SK-N-SH (cell line): ENCODE measurements around the gene UBE2D1. TPM values are rescaled to one million over a fixed set of nuclear protein-coding genes. Genes with fewer than 3 reads are reported as not detected.

Source experiments
- CTCF ChIA-PET: fragments of 300-600, 350-600 bp; formaldehyde crosslinking; extraction: SDS; loops from one replicate; lab custom pipeline; 2021; lab: Yijun Ruan, JAX
- POLR2A ChIA-PET: fragments of 350-600 bp; sonication (Branson Sonifier 250); formaldehyde crosslinking; extraction: SDS; loops from one replicate; lab custom pipeline; 2020; ENCODE audit warnings: antibody characterized with exemption, inconsistent platforms; lab: Yijun Ruan, JAX
- DNase-seq: peaks from one replicate; pipeline ENCODE4 v3.0.0; 2012
- H2AFZ ChIP-seq: fragments of 200-600 bp; sonication (generic); 2 replicates; pipeline ENCODE4 v1.8.1; 2016; ENCODE audit warnings: antibody characterized with exemption, mild to moderate bottlenecking, low read depth
- H3F3A ChIP-seq: fragments of 200-600 bp; sonication (generic); replicated peaks from 2 replicates; pipeline ENCODE3; 2016; ENCODE audit warnings: antibody characterized with exemption, mild to moderate bottlenecking; ENCODE audit not compliant: insufficient read depth
- H3K27ac ChIP-seq, 2 experiments: fragments of 200-500 bp in 1 of 2; fragments of 200-600 bp in 1 of 2; sonication (Bioruptor generic) in 1 of 2; sonication (generic), shearing (Covaris generic) in 1 of 2; 2 replicates each; pipeline versions ENCODE4 v1.5.1 to v1.6.1; 2014 to 2016; ENCODE audit warnings: low read depth in 2 of 2, inconsistent platforms in 1 of 2, low read length in 1 of 2, mild to moderate bottlenecking in 1 of 2, mixed read lengths in 1 of 2
- H3K27me3 ChIP-seq: fragments of 200-600 bp; sonication (generic), shearing (Covaris generic); 2 replicates; pipeline ENCODE4 v1.6.1; 2016; ENCODE audit warnings: mixed run types; ENCODE audit not compliant: insufficient read depth
- H3K36me3 ChIP-seq, 2 experiments: fragments of 200-500 bp in 1 of 2; fragments of 200-600 bp in 1 of 2; sonication (Bioruptor generic) in 1 of 2; sonication (generic) in 1 of 2; replicated peaks in 1 of 2; 2 replicates each; pipeline versions ENCODE3 to v1.5.1; 2014 to 2016; ENCODE audit warnings: low read length in 1 of 2, mild to moderate bottlenecking in 1 of 2; ENCODE audit not compliant: insufficient read depth in 2 of 2, control insufficient read depth in 1 of 2
- H3K4me1 ChIP-seq, 2 experiments: fragments of 200-500 bp in 1 of 2; fragments of 200-600 bp in 1 of 2; sonication (Bioruptor generic) in 1 of 2; sonication (generic), shearing (Covaris generic) in 1 of 2; 2 replicates each; pipeline versions ENCODE4 v1.5.1 to v1.6.1; 2014 to 2016; ENCODE audit warnings: low read depth in 1 of 2, low read length in 1 of 2, mixed run types in 1 of 2; ENCODE audit not compliant: insufficient read depth in 2 of 2, control insufficient read depth in 1 of 2
- H3K4me2 ChIP-seq: fragments of 200-600 bp; sonication (generic), shearing (Covaris generic); 2 replicates; pipeline ENCODE4 v1.6.1; 2017; ENCODE audit warnings: mixed run types
- H3K4me3 ChIP-seq, 2 experiments: fragments of 200-500 bp in 1 of 2; fragments of 200-600 bp in 1 of 2; sonication (Bioruptor generic) in 1 of 2; sonication (generic), shearing (Covaris generic) in 1 of 2; 2 replicates each; pipeline versions ENCODE4 v1.5.1 to v1.8.1; 2014 to 2016; ENCODE audit warnings: low read depth in 2 of 2, inconsistent platforms in 1 of 2, low read length in 1 of 2, mild to moderate bottlenecking in 1 of 2, mixed read lengths in 1 of 2, moderate library complexity in 1 of 2
- H3K79me2 ChIP-seq: fragments of 200-600 bp; sonication (generic); 2 replicates; pipeline ENCODE4 v1.8.1; 2017; ENCODE audit warnings: mild to moderate bottlenecking; ENCODE audit not compliant: insufficient read depth
- H3K9ac ChIP-seq: fragments of 200-600 bp; sonication (generic); 2 replicates; pipeline ENCODE4 v1.6.1; 2017; ENCODE audit warnings: mixed run types
- H3K9me2 ChIP-seq: fragments of 200-600 bp; sonication (generic); 2 replicates; pipeline ENCODE4 v1.6.1; 2017; ENCODE audit warnings: mixed run types
- H3K9me3 ChIP-seq: fragments of 200-600 bp; sonication (generic); 2 replicates; pipeline ENCODE4 v1.6.1; 2017; ENCODE audit warnings: mixed run types, mild to moderate bottlenecking, moderate library complexity
- H4K20me1 ChIP-seq: fragments of 200-600 bp; sonication (generic); 2 replicates; pipeline ENCODE4 v1.6.1; 2017; ENCODE audit warnings: mild to moderate bottlenecking, mixed run types; ENCODE audit not compliant: insufficient read depth
- CHD2 ChIP-seq: fragments of 150-350 bp; IDR thresholded peaks from 2 replicates; pipeline ENCODE4 v1.6.1; 2018; ENCODE audit warnings: low read length; ENCODE audit not compliant: partially characterized antibody
- CTCF ChIP-seq: fragments of 200-600 bp; sonication (generic); IDR thresholded peaks from 2 replicates; pipeline ENCODE4 v1.6.1; 2017; ENCODE audit warnings: antibody characterized with exemption, mild to moderate bottlenecking, moderate library complexity
- EP300 ChIP-seq, 2 experiments: IDR thresholded peaks; 2 replicates each; pipeline versions ENCODE4 v1.4.0 to v1.6.1; 2012; ENCODE audit warnings: borderline replicate concordance in 1 of 2, low read depth in 1 of 2, low read length in 1 of 2
- FOSL2 ChIP-seq: IDR thresholded peaks from 2 replicates; pipeline ENCODE4 v1.4.0; 2012; ENCODE audit warnings: low read depth, mild to moderate bottlenecking, moderate library complexity, borderline replicate concordance
- GABPA ChIP-seq: IDR thresholded peaks from 2 replicates; pipeline ENCODE4 v1.4.0; 2012; ENCODE audit warnings: low read depth, mild to moderate bottlenecking
- GATA2 ChIP-seq: sonication (generic); formaldehyde crosslinking; IDR thresholded peaks from 2 replicates; pipeline ENCODE4 v1.5.0; 2020; ENCODE audit warnings: mild to moderate bottlenecking, missing genetic modification reagents
- MEF2A ChIP-seq: IDR thresholded peaks from 2 replicates; pipeline ENCODE4 v1.4.0; 2012; ENCODE audit warnings: low read depth, borderline replicate concordance
- MXI1 ChIP-seq: IDR thresholded peaks from 2 replicates; pipeline ENCODE4 v1.6.1; 2012; ENCODE audit warnings: mild to moderate bottlenecking, low read depth, low read length, improper control_type of control experiment
- REST ChIP-seq: IDR thresholded peaks from 2 replicates; pipeline ENCODE4 v1.6.1; 2012; ENCODE audit warnings: mild to moderate bottlenecking, low read depth, low read length, moderate library complexity
- RXRA ChIP-seq: IDR thresholded peaks from 2 replicates; pipeline ENCODE4 v1.4.0; 2012; ENCODE audit warnings: low read depth, mild to moderate bottlenecking, borderline replicate concordance
- SIN3A ChIP-seq: IDR thresholded peaks from 2 replicates; pipeline ENCODE4 v1.6.1; 2012; ENCODE audit warnings: low read depth, mild to moderate bottlenecking, low read length, moderate library complexity, borderline replicate concordance
- SMC3 ChIP-seq: IDR thresholded peaks from 2 replicates; pipeline ENCODE4 v1.6.1; 2012; ENCODE audit warnings: low read depth, low read length, improper control_type of control experiment
- USF2 ChIP-seq: fragments of 150-350 bp; IDR thresholded peaks from 2 replicates; pipeline ENCODE4 v1.6.1; 2017; ENCODE audit warnings: antibody characterized with exemption, low read length, low read depth, borderline replicate concordance
- YY1 ChIP-seq: IDR thresholded peaks from 2 replicates; pipeline ENCODE4 v1.4.0; 2012; ENCODE audit warnings: low read depth, mild to moderate bottlenecking
- WGBS: methylation state at CpG from one replicate; pipeline ENCODE4 v1.1.6; 2017; ENCODE audit warnings: low lambda C conversion rate; 5-methylcytosine and 5-hydroxymethylcytosine counted together
- polyA plus RNA-seq, 3 experiments: library from polyadenylated mRNA; depleted of rRNA; stranded (reverse); fragments of >200 nt; gene quantifications; 2 replicates each; pipeline ENCODE4 v1.2.3, GENCODE V29; 2012

Gene UBE2D1
- polyA plus RNA-seq, 1 of the 3 experiments (the other 2 are of a cell fraction) = 8.7 TPM

GRCh38 chr10:58305821-58306220, 29.0 kb upstream of the UBE2D1 start:
- no peak for DNase-seq
- POLR2A ChIA-PET = no interaction called here
- no peak overlapping the region for H3K4me2 ChIP-seq
- no peak overlapping the region for H2AFZ ChIP-seq
- no peaks in the 10 kb centered on the region for H3K4me1 ChIP-seq
- no peak overlapping the region for H3K9ac ChIP-seq
- H3K27me3 ChIP-seq = no peaks in the 10 kb centered on the region
- no peak overlapping the region for H3K4me3 ChIP-seq
- CTCF ChIA-PET = interaction anchor here (1.1 kb wide), 1 partner anchor 128 kb away, joined by 3 read pairs; no protein-coding TSS in a partner anchor
- no peaks in the 10 kb centered on the region for H3K9me3 ChIP-seq
- H3K36me3 ChIP-seq = no peaks in the 10 kb centered on the region
- 48% methylated on average over 4 of the region's 4 CpGs for WGBS
- no peaks in the 10 kb centered on the region for H4K20me1 ChIP-seq
- no peaks in the 10 kb centered on the region for H3F3A ChIP-seq
- TF ChIP-seq CHD2 (no peak), RXRA (no peak), YY1 (no peak), GABPA (no peak), MEF2A (no peak), SMC3 (no peak), REST (no peak), FOSL2 (no peak), EP300 (IDR thresholded peaks at IDR 0.05; ENCODE audit: borderline replicate concordance in 1 of 2, low read depth in 1 of 2, low read length in 1 of 2) (no peak), MXI1 (no peak), CTCF (no peak), USF2 (no peak), SIN3A (no peak), GATA2 (no peak)
- TF ChIP-seq, all 33 proteins: peak for 0
- Histone ChIP-seq H3K27ac (no peak overlapping the region), H3K79me2 (no peaks in the 10 kb centered on the region), H3K9me2 (no peaks in the 10 kb centered on the region)
